Islet precursor cell (in vitro differentiated cells): Measurements from ENCODE around the gene ASCL2.

ENCODE experiments used
- DNase-seq: peaks from one replicate; pipeline ENCODE4 v3.0.0-alpha.2; 2018

Gene ASCL2

GRCh38 chr11:2296913-2297622, 26.7 kb upstream of the ASCL2 start:
- peak; percentile 39 for DNase-seq

DNA sequence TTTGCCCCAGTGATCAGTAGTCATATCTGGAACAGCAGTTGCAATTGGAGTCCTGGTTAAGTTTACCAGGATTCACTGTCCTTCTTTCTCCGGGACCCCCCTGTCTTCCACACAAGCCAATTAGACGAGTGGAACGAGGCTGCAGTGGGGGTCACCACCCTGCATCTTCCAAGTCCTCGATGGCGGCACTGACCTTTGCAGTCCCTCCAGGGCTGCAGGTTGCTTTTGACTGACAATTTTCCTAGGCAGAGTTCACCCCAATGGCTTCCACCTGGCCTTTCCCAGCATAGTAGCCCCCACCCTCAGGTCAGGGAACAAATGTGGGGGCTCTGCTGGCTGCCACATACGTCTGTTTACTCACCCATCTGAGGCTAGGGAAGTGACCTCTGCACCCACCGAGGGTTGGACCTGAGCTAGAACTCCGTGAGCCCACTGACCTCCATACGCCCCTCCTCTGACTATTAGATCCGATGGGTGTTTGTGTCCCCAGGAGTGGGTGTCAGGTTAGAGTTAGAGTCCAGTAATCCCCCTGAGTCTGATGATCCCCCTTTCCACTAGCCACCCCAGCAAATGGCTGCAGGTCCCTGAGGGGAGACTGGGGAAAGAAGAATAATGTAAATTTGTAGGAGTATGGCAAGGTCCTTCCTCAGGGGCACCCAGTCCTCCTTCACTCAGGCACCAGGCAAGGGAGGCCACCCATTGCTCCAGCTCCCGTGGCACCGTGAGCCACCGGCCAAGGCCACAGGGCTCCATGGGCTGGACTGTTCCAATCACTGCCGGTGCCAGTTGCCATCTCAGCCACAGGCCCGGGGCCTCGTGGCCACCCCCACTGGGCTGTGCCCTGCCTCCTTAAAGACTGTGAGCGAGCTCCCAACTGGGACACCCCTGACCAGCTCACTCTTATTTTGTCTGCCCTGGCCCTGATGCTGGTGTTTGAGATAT, 25.9 kb upstream of the ASCL2 start:
- DNase-seq = peak; percentile 40

- DNase-seq = peak; percentile 33
Observed at GRCh38 chr11:2294926-2295290, 24.5 kb upstream of the ASCL2 start.

DNA sequence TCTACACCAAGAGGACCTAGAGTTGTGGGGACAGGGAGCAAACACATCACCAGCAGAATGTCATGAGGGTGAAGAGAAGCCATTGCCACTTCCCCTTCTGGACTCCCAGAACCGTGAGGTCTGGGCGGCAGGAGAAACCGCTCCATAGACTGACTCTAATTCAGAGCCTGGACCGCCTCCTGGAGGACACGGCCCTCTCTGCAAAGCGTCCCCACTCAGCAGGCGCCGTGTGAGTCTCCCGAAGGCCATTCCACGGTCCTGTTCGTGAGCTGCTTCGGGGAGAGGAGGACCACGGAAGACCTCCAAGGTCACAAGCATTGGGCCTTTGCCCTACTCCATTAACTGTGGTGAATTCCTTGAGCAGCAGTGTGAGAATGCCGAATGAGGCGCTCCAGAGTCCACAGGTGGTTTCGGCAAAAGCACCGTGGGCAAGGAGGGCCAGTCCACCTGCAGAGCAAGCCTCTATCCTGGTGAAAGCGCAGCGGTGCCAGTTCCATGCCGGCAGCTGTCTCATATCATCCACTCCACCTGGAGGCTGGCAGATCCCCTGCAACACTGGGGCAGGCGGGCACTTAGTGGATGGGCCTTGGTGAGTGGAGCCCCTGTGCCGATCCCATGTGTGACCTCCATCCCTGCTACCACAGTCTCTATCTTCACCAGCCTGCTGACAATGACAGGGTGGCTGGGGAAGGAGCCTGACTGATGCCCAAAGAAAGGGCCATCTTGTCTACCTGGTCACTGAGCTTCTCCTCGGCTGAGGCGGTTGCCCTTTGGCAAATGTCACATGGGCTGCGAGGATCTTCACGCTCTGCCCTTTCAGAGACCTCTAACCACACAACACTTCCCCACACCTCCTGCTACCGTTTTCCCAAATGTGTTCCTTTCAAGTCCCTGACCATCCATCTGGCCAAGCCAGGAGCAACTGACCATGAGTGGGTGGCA, 23.9 kb upstream of the ASCL2 start:
- DNase-seq = peak; percentile 50

DNA sequence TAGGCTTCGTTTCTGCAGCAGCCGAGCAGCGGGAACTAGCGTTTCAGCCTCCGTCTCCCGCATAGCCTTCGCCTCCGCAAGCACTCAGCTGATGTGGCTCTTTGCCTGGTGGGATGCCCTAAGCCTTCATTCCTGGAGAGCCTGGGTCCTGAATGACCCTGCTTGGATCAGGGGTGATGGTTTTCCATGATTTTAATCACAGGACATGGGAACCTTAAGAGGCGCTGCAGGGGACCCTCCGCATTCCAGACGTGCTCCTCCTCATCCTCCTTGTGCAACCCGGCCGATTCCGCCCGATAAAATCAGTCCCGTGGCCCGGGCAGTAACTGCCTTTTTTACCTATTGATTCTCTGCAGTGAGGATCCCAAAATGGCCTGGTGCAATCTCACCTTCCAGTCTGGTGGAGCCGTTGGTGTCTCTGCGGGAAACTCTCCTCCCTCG, 23.2 kb upstream of the ASCL2 start:
- DNase-seq = peak; percentile 46

GRCh38 chr11:2290351-2290841, 20.0 kb upstream of the ASCL2 start:
- DNase-seq = peak; percentile 52

GRCh38 chr11:2289859-2290258, 19.5 kb upstream of the ASCL2 start:
- peak; percentile 25 for DNase-seq

DNA sequence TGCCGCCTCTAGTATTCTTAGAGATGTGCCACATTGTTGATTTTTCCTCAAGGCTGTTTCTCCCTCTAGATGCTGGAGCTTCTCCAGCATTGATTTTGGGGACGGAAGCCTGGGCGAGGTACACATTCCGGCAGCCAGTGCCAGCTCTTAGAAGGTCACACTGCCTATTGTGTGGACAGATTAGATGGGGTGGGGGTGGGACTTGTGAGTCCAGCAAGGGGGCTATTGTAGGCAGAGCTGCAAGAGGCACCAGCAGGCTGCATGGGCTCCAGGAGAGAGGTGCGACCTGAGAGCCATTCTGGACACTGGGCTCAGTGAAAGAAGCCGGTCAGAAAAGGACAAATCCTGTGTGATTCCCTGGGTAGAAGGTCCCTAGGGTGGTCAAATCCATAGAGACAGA, 19.0 kb upstream of the ASCL2 start:
- DNase-seq = peak; percentile 35

- DNase-seq = peak; percentile 52
Observed at GRCh38 chr11:2287091-2287490, 16.7 kb upstream of the ASCL2 start.

DNA sequence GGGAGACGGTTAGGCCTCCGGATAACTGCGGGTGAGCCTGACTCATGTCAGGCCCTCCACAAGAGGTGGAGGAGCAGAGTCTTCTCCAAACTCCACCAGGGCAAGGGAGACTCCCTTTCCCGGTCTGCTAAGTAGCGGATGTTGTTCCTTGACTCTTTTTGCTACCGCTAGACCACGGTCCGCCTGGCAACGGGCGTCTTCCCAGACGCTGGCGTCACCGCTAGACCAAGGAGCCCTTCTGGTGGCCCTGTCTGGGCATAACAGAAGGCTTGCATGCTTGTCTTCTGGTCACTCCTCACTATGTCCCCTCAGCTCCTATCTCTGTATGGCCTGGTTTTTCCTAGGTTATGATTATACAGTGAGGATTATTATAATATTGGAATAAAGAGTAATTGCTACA, 16.0 kb upstream of the ASCL2 start:
- DNase-seq = peak; percentile 17

GRCh38 chr11:2280208-2280607, 9.8 kb upstream of the ASCL2 start:
- no peak for DNase-seq

- DNase-seq = peak; percentile 33
Observed at GRCh38 chr11:2277933-2278523, 7.6 kb upstream of the ASCL2 start.

GRCh38 chr11:2277008-2277346, 6.6 kb upstream of the ASCL2 start:
- DNase-seq = peak; percentile 52

DNA sequence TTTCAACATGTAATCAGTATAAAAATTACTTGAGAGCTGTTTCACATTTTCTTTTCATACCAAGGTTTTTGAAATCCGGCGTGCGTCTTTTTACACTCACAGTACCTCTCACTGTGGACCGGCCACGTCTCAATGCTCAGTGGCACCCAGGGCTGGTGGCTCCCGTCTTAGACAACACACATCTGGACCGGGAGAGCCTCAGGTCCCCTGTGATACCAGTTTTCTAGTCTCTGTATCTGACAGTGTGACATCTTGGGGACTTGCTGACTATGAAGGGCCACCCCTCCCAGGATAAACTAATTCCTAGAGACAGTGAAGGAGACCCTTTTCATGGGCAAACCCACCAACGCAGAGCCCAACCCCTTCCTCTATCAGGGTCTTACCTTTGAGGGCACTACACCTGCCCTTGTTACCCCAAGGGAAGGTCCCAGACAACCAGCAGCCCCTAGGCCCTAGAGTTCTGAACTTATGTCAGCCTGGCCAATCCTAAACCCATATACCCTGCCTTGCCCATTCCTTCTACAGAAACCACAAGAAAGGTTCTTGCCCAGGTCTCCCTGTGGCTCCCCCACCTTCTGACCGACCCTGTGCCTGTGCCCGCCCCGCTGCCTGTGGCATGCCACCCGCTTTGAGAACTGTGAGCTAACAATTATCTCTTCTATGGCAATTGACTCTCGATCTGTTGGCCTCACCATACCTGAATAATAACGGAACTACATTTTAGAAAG, 6.1 kb upstream of the ASCL2 start:
- DNase-seq = peak; percentile 35

- no peak for DNase-seq
Observed at GRCh38 chr11:2275334-2276279, 5.2 kb upstream of the ASCL2 start.

- peak; percentile 50 for DNase-seq
Observed at GRCh38 chr11:2273771-2274170, 3.4 kb upstream of the ASCL2 start.

GRCh38 chr11:2273311-2273710, 2.9 kb upstream of the ASCL2 start:
- no peak for DNase-seq

DNA sequence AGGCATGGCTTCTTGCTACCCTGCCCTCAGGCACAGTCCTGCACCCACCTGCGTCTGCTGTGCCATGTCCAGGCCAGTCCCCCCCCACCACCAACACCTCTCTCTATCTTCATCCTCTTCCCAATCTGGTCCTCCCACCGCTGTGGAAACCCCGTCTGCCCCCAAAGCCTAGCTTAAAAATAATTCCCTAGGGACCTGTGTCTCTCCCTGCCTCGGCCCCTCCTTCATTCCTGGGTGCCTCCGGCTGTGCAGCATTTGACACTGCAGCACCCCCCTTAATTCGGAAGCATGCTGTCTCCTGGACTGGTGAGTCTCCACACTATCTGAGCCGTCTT, 2.5 kb upstream of the ASCL2 start:
- DNase-seq = peak; percentile 32

DNA sequence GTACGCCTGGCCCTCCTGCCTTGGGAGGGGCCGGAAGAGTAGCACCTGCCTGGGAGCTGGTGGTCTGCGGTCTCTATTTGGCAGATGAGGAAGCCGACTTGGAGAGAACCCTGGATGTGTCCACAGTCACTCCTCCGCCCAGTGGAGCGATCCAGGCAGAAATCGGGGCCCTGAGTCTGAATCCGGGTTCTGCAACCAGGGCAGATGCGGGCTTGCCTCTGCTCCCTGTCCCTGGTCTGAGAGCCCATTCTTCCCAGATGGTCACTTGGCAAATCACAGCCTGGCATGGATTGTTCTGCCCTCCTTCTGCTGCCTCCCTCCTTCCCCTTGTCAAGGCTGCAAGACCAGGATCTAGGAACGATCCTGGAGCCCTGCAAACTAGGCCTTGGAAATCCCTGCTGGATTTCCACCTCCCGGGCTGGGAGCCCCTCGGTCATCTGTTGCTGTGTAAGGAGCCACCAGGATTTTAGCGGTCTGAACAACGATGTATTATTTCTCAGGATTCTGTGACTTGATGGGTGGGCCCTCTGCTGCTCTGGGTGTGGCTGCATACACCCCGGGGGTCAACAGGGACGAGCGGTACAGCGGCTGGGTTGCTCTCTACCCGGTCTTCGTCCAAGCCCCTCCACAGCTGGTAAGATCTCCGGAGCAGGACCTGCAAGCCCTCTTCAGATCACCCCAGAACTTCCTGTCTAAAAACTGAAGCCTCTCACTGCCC, 2.0 kb upstream of the ASCL2 start:
- DNase-seq = no peak
